ENCODE results near the gene TAS1R1.
A peak's percentile ranks its signal among the peaks of the same experiment; 100 is the strongest.

TAS1R1 gene

DNA sequence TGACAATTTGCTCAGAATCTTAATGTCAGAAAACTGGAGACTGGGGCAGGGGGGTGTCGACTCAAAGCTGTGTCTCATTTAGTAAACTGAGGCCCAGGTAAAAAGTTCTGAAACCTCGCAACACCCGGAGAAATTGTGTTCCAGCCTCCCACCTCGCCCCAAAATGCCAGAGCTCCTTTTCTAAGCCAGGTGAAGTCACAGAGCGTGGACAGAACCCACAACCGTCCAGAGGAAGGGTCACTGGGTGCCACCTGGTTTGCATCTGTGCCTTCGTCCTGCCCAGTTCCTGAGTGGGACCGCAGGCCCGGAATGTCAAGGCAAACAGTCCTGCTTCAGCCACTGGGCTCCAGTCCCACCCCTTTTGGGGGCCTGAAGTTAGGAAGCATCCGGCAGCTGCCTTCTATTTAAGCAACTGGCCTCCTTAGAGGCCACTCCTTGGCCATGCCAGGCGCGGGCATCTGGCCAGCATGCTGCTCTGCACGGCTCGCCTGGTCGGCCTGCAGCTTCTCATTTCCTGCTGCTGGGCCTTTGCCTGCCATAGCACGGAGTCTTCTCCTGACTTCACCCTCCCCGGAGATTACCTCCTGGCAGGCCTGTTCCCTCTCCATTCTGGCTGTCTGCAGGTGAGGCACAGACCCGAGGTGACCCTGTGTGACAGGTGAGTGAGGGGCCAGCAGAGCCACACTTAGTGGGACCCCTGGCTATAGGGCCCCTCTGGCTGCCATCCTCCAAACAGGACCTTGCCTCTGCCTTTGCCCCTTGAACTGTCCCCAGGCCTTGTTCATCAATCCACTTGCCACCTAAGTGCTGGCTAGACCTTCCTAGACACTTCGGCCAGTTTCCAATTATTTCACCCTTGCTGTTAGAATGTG, at the start of gene TAS1R1:
TSS of gene TAS1R1 (plus strand) at position 401 of the 872 bp plus-strand sequence. CDS start at position 468, 67 bp downstream.
- TF ChIP-seq ZNF274 (IDR thresholded peaks at IDR 0.05; ENCODE audit: low read depth, low read length), result no peak
- peak within 1 kb of the TSS; percentile 94 for H3K4me3 ChIP-seq (ENCODE audit: low read length)

DNA sequence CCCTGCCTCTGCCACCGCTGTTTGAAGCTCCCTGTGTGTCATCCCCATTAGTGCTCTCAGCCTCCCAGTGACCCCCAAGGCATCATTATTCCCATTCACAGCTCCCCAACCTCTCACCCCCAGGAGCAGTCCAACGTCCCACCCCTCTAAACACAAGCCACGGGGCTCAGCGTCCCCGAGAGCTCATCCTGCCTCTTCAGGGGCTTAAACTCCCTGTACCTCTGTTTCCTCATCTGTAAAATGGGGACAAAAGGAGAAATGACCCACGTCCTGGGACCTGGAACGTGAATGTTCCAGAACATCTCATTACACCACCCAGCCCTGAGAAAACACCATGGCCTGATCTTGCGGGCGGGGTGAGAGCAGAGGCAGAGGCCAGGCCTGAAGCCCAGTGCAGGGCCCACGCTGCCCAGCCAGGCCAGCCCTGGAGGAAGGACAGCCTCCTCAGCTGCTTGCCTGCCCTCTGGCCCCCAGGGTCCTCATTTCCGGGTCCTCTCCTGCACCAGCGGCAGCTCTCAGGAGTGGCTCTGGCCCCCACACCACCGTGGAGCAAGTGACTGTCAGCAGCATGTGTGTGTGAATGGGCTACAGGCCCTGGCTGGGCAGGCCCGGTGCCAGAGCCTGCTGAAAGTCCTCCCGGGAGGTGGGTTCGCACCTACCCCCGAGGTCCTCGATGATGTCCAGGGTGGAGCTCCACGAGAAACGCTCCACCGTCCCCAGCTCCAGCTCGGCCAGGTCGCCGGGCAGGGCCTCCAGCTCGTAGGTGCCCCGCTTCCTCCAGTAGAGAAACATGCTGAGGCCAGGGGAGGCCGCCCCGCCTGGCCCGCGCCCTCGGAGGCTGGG, 49.5 kb upstream of the TAS1R1 start:
- TF ChIP-seq ZNF274 (IDR thresholded peaks at IDR 0.05; ENCODE audit: low read depth, low read length), result no peak
- no peak overlapping the region for H3K4me3 ChIP-seq (ENCODE audit: low read length)

DNA sequence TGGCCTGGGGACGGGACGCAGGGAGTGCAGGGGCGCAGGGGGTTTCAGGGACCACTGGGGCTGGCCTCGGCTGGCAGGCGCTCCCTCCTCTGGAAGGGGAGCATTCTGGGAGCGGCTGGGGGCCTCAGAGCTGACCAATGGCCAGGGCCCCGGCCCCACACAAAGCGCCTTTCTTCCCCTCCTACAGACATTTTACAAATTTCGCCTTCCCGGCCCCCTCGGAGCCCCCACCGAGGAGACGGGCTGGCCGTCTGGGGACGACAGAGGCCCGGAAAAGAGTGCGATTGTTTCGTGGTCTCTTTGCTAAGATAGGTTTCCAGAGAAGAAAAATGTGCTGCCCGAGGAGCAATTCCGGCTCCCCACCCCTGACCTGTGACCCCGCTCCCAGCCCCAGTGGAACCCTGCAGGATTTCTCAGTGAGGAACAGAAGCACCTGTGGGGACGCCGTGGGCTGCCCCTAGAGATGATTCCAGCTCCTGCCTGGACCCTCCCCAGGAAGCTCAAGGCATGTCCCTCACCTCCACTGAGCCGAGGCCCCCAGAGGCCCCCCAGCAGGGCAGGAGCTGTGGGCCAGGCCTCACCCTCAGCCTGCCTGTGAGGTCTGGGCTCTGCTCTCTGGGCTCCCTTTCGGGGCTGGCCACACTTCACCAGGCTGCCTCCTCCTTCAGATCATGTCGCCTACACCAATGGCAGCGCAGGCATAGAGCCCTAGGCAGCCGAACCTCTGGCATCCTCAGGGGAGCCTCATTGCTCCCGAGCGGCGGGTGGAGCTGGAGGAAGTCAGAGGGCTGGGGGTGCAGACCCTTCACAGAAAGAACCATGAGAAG, 48.7 kb upstream of the TAS1R1 start:
- H3K4me3 ChIP-seq (ENCODE audit: low read length), result no peak overlapping the region
- no peak for TF ChIP-seq ZNF274 (IDR thresholded peaks at IDR 0.05; ENCODE audit: low read depth, low read length)

DNA sequence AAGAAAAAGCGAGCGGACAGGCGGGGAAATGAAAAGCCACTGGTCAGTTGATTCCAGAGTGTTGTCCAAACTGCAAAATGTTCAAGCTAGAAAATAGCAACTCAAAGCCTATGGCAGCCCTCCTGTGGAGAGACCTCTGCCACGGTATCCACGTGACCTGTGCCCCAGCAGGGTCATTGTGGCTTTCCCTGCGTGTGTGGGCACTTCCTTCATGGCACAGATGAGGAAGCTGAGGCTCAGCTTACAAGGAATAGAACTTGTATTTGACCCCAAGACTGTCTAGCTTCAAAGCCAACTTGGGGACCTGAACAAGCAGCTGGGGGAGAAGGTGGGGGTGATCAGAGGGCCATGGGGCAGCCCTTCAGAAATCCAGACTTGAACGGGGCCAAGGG, 48.1 kb upstream of the TAS1R1 start:
- H3K4me3 ChIP-seq (ENCODE audit: low read length), result no peak overlapping the region
- no peak for TF ChIP-seq ZNF274 (IDR thresholded peaks at IDR 0.05; ENCODE audit: low read depth, low read length)

DNA sequence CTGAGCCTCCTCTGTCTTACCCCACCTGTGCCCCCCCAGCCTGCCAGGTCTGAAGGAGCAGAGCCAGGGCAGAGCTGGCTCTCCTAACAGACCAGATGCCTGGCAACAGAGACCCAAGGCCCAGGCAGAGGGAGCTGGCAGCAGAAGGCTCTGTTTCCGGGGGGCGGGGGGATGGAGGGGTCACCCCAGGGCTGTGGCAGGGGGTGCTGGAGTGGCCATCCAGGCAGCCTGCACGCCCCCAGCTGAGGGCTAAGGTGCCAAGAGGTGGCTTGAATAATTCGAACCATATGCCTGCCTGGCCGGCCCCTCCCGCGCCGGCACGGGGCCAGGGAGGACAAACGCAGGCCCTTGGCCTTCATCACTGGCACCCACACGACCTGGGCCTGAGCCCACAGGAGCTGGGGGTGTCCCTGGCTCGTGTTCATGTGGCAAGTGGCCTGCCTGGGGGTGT, 47.6 kb upstream of the TAS1R1 start:
- no peak overlapping the region for H3K4me3 ChIP-seq (ENCODE audit: low read length)
- no peak for TF ChIP-seq ZNF274 (IDR thresholded peaks at IDR 0.05; ENCODE audit: low read depth, low read length)

DNA sequence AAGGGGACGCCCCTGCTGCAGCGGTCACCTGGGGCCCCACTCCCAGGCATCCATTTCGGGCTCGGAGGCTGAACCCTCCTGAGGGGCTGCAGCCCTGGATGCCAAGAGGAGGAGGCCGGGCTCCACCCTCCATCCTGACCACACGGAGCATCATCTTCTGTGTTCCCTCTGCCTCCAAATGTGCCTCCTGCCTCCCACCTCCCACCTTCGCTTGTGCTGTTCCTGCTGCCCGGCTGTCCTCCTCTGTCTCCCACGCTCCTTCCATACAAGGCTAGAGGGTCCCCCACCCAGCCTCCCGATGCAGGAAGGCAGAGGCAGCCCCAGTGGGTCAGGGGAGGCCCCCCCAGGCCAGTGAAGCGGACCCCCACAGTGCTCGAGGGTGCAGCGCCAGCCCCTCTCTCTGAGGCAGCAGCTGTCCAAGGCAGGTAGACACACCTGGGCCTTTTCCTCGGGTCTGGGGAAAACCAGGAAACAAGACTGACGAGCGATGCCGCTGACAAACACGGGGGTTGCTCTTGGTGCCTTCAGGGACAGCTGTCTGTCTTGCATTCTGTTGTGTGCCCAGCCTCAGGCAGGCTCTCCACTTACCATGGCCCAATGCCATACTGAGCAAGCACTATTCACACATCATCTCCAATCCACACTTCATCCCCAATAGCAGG, 46.8 kb upstream of the TAS1R1 start:
- H3K4me3 ChIP-seq (ENCODE audit: low read length), result no peak overlapping the region
- TF ChIP-seq ZNF274 (IDR thresholded peaks at IDR 0.05; ENCODE audit: low read depth, low read length), result no peak

DNA sequence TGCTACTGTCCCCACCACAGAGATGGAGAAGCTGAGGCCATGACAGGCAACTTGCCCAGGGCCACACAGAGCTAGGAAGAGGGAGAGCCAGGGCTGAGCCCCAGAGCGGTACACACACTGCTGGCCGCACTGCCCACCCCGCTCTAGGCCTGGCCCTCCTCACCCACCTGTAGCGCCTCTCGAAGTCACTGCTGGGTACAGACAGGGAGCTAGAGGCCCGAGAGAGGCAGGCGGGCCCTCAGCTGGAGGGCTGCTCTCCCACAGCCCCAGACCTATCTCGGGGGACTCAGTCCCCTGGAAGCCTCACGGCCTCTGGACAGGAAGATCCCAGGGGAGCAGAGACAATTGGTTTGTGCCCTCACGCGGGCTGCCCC, 46.3 kb upstream of the TAS1R1 start:
- no peak for TF ChIP-seq ZNF274 (IDR thresholded peaks at IDR 0.05; ENCODE audit: low read depth, low read length)
- H3K4me3 ChIP-seq (ENCODE audit: low read length), result no peak overlapping the region

DNA sequence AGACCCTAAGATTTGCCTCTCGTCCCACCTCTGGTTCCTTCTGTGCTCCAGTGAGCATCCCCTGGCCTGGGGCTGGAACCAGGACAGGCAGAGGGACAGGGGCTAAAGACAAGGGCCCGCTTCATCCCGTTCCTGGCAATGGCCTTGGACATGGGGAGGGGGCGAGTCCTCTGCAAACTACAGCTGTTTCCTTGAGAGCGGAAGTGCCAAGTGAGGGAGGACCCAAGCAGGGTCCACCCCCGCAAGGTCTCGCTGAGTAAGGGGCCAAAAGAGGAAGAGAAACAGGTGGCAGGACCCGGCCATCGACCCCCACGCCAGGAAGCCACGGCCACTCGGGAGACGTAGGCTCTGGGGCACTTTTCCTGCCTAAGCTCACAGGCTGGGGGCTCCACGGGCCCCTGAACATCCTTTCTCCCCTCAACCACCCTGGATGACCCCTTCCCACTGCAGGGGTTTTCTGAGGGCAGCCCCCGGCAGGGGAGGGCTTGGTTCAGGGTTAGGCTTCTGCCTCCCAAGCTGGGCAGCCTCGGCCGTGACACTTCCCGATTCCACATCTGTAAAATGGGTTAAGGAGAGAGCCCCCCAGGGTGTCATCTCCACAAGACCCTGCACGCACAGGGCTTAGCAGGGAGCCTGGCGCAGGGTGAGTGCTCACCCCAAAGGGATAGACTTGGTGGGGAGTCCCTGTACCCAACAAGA, 45.7 kb upstream of the TAS1R1 start:
- no peak overlapping the region for H3K4me3 ChIP-seq (ENCODE audit: low read length)
- TF ChIP-seq ZNF274 (IDR thresholded peaks at IDR 0.05; ENCODE audit: low read depth, low read length), result no peak

DNA sequence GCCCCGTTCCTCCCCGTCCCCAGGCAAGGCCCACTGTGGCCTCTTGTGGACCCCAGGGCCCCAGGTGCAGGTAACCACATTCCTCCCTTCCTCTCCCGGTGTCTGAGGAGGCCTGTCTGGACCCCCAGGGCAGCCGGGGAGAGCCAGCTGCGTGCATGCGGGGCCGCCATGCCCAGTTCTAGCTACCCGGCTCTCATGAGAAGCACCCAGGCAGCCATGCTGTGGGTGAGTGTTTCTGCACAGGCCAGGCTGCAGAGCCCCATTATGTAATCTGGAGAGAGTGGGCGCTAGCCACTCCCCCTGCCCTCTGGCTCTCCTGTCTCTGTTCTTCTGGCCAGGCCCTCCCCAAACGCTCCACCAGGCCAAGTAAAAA, 45.2 kb upstream of the TAS1R1 start:
- H3K4me3 ChIP-seq (ENCODE audit: low read length), result no peak overlapping the region
- no peak for TF ChIP-seq ZNF274 (IDR thresholded peaks at IDR 0.05; ENCODE audit: low read depth, low read length)

DNA sequence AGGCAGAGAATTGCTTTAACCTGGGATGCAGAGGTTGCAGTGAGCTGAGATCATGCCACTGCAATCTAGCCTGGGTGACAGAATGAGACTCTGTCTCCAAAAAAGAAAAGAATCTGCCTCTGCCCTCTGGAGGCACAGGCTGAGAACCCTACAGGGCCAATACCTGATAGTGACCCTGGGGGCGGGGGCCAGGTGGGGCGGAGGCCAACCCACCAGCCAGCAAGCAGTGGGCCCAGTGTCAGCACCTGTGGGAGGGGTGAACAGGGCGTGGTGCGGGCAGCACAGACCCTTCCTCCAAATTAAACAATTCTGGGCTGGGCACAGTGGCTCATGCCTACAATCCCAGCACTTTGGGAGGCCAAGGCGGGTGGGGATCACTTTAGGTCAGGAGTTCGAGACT, 44.6 kb upstream of the TAS1R1 start:
- TF ChIP-seq ZNF274 (IDR thresholded peaks at IDR 0.05; ENCODE audit: low read depth, low read length), result no peak
- H3K4me3 ChIP-seq (ENCODE audit: low read length), result no peak overlapping the region

DNA sequence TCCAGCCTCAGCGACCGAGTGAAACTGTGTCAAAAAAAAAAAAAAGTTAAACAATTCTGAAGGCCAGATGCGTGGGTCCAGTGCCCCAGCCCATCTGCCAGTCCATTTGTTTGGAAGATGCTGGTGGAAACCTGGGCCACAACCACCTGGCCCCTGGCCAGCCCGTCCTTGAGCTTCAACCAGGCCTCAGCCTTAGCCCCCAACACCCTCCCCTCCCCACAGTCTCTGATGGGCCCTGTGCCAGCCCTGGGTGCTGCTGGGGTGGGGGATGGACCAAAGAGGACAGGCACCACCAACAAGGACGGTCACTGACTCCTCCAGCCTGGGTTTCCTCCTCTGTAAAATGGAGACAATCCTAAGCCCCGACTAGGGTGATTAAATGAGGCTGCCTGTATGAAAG, 44.1 kb upstream of the TAS1R1 start:
- H3K4me3 ChIP-seq (ENCODE audit: low read length), result no peak overlapping the region
- TF ChIP-seq ZNF274 (IDR thresholded peaks at IDR 0.05; ENCODE audit: low read depth, low read length), result no peak

DNA sequence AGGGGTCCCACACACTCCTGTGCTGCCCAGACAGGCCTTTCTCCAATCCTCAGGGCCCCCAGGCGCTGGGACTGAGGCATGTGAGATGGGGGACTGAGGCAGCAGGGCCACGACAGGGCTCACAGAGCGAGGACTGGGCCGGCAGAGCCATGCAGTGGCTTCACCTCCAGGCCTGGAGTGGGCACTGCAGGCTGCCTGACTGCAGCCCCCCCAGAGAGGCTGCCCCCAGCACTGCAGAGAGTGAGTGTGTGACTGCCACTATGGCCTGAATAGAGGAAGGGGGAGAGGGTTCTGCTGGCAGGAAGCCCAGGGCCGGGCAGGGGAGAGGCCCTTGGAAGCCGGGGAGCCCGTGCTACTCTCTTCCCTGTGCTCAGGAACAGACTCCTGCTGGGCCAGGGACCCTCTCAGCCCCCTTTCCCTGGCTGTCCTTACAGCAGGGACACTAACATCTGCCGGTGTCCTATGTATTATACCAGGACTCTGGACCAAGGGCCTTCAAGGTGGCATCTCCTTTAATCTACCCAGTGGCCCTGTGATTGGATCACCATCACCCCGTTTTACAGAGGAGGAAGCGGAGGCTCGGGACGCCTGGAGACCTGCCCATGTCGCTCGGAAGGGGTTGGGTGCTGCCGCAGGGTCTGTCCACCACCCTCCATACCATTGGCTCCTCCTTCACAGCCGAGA, 43.4 kb upstream of the TAS1R1 start:
- no peak overlapping the region for H3K4me3 ChIP-seq (ENCODE audit: low read length)
- TF ChIP-seq ZNF274 (IDR thresholded peaks at IDR 0.05; ENCODE audit: low read depth, low read length), result no peak

All from GM08714 (cell line).